ENCODE data around the gene CX3CL1. TPM values are rescaled to one million over a fixed set of nuclear protein-coding genes. Genes with fewer than 3 reads are reported as not detected.

CX3CL1 gene
- total and polyA plus RNA-seq, 2 donors (not counting 1 experiment from before 2014, with no cell fraction given), result not detected

GRCh38 chr16:57383276-57384247, 11.3 kb downstream of the CX3CL1 start:
- intact Hi-C loops (cut with micrococcal nuclease), result no loop called here
- Mint-ChIP-seq H3K4me3 (peak overlapping the region; percentile 59), H3K27ac (peak overlapping the region; percentile 85), H3K9me3 (ENCODE audit: insufficient read depth) (no peaks in the 10 kb centered on the region), H3K27me3 (no peaks in the 10 kb centered on the region), H3K4me1 (peaks cover 59% of the 10 kb centered on the region)
- peak overlapping the region; percentile 30 for H2AFZ ChIP-seq (ENCODE audit: insufficient read depth, low read depth, low read length, poor library complexity, severe bottlenecking)
- no peaks in the 10 kb centered on the region for H4K20me1 ChIP-seq (ENCODE audit: control insufficient read depth, insufficient read depth, low read length, poor library complexity, severe bottlenecking)
- peaks cover 0 to 4% (median 0%) of the 10 kb centered on the region in 3 donors for H3K9me3 ChIP-seq (ENCODE audit: control extremely low read depth in 1 of 3, control insufficient read depth in 2 of 3, insufficient read depth in 1 of 3, low read length in 2 of 3)
- CTCF ChIA-PET, result interaction anchor here (1.0 kb wide), 1 partner anchor 33 kb away, joined by 3 read pairs; no protein-coding TSS in a partner anchor
- peak overlapping the region in 1 of 2 donors; percentile 11 for H3K27ac ChIP-seq (ENCODE audit: low read length in 2 of 2)
- 84% methylated on average over 7 of the region's 8 CpGs for WGBS (ENCODE audit: insufficient coverage)
- no peaks in the 10 kb centered on the region for H3K27me3 ChIP-seq (replicated peaks in 1 of 4; ENCODE audit: control extremely low read depth in 1 of 4, control insufficient read depth in 3 of 4, insufficient read depth in 4 of 4, low read length in 3 of 4)
- ATAC-seq (ENCODE audit: low read depth), result no peak
- peak overlapping the region; percentile 70 for H3K4me2 ChIP-seq (replicated peaks; ENCODE audit: low read depth, low read length, poor library complexity, severe bottlenecking)
- peak overlapping the region; percentile 28 for H3K9ac ChIP-seq (ENCODE audit: low read length)
- H3K4me3 ChIP-seq (ENCODE audit: control extremely low read depth in 1 of 5, extremely low read depth in 1 of 5, insufficient read depth in 1 of 5, low read depth in 2 of 5, low read length in 4 of 5), result no peak overlapping the region
- no peaks in the 10 kb centered on the region for H3K36me3 ChIP-seq (replicated peaks in 1 of 2; ENCODE audit: control extremely low read depth in 1 of 2, control insufficient read depth in 1 of 2, extremely low read depth in 1 of 2, insufficient read depth in 2 of 2, low read length in 1 of 2)
- H3K79me2 ChIP-seq (ENCODE audit: control insufficient read depth, insufficient read depth, low read length), result no peaks in the 10 kb centered on the region
- POLR2A ChIA-PET, result interaction anchor here (0.6 kb wide), 1 partner anchor 67 kb away, joined by 4 read pairs; no protein-coding TSS in a partner anchor
- TF ChIP-seq EZH2 (IDR thresholded peaks at IDR 0.05; ENCODE audit: borderline replicate concordance, insufficient read depth, low read depth, low read length, poor library complexity, severe bottlenecking) (no peak), CTCF (IDR thresholded peaks at IDR 0.05) (no peak)
- DNase-seq, result peak; percentile 24
- peaks cover 34 to 56% of the 10 kb centered on the region in 2 donors for H3K4me1 ChIP-seq (ENCODE audit: control insufficient read depth in 2 of 2, insufficient read depth in 2 of 2, low read length in 2 of 2)

All from B cell (primary cell).